KMS-11 (cell line): ENCODE results near the gene YDJC.

Experiments used
- H2AFZ ChIP-seq: fragments of 200-600 bp; sonication (generic); 2 replicates; pipeline ENCODE4 v1.6.1; 2016; ENCODE audit warnings: antibody characterized with exemption, mixed run types, low read depth
- H3K27ac ChIP-seq: fragments of 200-600 bp; sonication (generic); 2 replicates; pipeline ENCODE4 v1.6.1; 2016; ENCODE audit warnings: mild to moderate bottlenecking, mixed run types
- H3K27me3 ChIP-seq: fragments of 200-600 bp; sonication (generic); 2 replicates; pipeline ENCODE4 v1.6.1; 2017; ENCODE audit warnings: mild to moderate bottlenecking, low read depth, mixed run types, moderate library complexity; ENCODE audit not compliant: insufficient read depth
- H3K36me3 ChIP-seq: fragments of 200-600 bp; sonication (generic); 2 replicates; pipeline ENCODE4 v1.6.1; 2017; ENCODE audit warnings: mild to moderate bottlenecking, mixed run types; ENCODE audit not compliant: insufficient read depth
- H3K4me1 ChIP-seq: fragments of 200-600 bp; sonication (generic); 2 replicates; pipeline ENCODE4 v1.6.1; 2016; ENCODE audit warnings: mild to moderate bottlenecking, low read depth, mixed run types; ENCODE audit not compliant: poor library complexity, severe bottlenecking
- H3K4me2 ChIP-seq: fragments of 200-600 bp; sonication (generic); 2 replicates; pipeline ENCODE4 v1.7.0; 2016; ENCODE audit warnings: mild to moderate bottlenecking, mixed run types
- H3K4me3 ChIP-seq: fragments of 200-600 bp; sonication (generic); IDR thresholded peaks from 2 replicates; pipeline ENCODE4 v1.6.1; 2017; ENCODE audit warnings: low read depth, low read length, mixed read lengths; ENCODE audit not compliant: insufficient read depth
- H3K79me2 ChIP-seq: fragments of 200-600 bp; sonication (generic); 2 replicates; pipeline ENCODE4 v1.6.1; 2016; ENCODE audit warnings: low read depth, mixed run types; ENCODE audit not compliant: insufficient read depth
- H3K9ac ChIP-seq: fragments of 200-600 bp; sonication (generic); 2 replicates; pipeline ENCODE4 v1.6.1; 2016; ENCODE audit warnings: mild to moderate bottlenecking, mixed run types
- H4K20me1 ChIP-seq: fragments of 200-600 bp; sonication (generic); 2 replicates; pipeline ENCODE4 v1.6.1; 2016; ENCODE audit warnings: mild to moderate bottlenecking, mixed run types; ENCODE audit not compliant: insufficient read depth
- TF ChIP-seq, protein P1 (sequence below): fragments of 200-600 bp; sonication (generic); conservative IDR thresholded peaks from 2 replicates; pipeline ENCODE4 v1.6.1; 2017; ENCODE audit warnings: low read depth, mild to moderate bottlenecking, antibody characterized with exemption, low read length, moderate library complexity, mixed read lengths

The YDJC gene

DNA sequence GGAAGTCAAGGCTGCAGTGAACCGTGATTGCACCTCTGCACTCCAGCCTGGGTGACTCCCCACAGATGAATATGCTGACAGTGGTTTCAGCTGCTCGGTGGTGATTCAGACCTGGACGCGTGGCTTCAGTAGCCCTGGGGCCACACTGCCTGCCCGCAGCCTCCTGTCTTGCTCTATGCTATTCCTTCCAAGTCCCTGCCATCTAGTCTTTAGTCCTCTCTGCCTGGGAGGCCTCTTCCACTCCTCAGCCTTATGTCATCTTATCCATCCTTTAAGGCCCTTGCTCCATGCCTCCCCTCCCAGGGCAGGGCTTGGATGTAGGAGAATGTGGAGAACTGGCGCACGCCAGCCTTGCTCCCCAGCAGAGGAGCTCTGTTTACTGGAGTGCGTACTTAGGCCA, 23.0 kb downstream of the YDJC start:
- TF ChIP-seq, protein P1, sequence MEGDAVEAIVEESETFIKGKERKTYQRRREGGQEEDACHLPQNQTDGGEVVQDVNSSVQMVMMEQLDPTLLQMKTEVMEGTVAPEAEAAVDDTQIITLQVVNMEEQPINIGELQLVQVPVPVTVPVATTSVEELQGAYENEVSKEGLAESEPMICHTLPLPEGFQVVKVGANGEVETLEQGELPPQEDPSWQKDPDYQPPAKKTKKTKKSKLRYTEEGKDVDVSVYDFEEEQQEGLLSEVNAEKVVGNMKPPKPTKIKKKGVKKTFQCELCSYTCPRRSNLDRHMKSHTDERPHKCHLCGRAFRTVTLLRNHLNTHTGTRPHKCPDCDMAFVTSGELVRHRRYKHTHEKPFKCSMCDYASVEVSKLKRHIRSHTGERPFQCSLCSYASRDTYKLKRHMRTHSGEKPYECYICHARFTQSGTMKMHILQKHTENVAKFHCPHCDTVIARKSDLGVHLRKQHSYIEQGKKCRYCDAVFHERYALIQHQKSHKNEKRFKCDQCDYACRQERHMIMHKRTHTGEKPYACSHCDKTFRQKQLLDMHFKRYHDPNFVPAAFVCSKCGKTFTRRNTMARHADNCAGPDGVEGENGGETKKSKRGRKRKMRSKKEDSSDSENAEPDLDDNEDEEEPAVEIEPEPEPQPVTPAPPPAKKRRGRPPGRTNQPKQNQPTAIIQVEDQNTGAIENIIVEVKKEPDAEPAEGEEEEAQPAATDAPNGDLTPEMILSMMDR = no peak
- Histone ChIP-seq H2AFZ (no peak overlapping the region), H3K79me2 (peaks cover 78% of the 10 kb centered on the region), H3K4me1 (no peaks in the 10 kb centered on the region), H3K27ac (no peak overlapping the region), H3K4me2 (no peak overlapping the region), H4K20me1 (no peaks in the 10 kb centered on the region), H3K27me3 (no peaks in the 10 kb centered on the region), H3K4me3 (no peak overlapping the region), H3K9ac (no peak overlapping the region), H3K36me3 (no peaks in the 10 kb centered on the region)

DNA sequence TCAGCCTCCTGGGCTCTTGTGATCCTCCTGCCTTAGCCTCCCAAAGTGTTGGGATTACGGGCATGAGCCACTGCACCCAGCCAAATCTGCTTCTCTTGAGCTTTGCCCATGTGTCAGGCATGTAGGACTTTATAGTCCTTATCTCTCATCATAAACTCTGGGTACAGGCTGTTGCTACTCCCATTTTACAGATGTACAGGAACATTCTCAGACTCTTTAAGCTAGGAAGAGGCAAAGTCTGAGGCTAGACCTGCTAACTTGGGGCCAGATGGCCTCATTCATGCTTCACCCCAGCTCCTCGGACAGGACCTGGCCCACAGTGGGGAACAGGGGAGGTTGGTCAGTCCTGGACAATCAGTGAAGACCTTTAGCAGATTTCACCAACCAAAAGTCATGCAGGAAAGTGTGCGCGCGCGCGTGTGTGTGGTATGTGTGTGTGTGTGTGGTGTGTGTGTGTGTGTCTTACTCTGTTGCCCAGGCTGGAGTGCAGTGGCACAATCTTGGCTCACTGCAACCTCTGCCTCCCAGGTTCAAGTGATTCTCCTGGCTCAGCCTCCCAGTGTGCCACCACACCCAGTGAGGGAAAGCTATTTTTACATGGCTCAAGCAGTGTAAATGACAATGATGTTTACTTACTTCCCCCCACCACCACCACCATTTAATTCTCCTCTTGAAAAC, 23.8 kb downstream of the YDJC start:
- H3K36me3 ChIP-seq = no peaks in the 10 kb centered on the region
- no peak overlapping the region for H3K4me2 ChIP-seq
- H3K9ac ChIP-seq = no peak overlapping the region
- H4K20me1 ChIP-seq = no peaks in the 10 kb centered on the region
- H3K27me3 ChIP-seq = no peaks in the 10 kb centered on the region
- H3K27ac ChIP-seq = no peak overlapping the region
- peaks cover 85% of the 10 kb centered on the region for H3K79me2 ChIP-seq
- no peak overlapping the region for H2AFZ ChIP-seq
- no peaks in the 10 kb centered on the region for H3K4me1 ChIP-seq
- TF ChIP-seq, protein P1 = no peak
- H3K4me3 ChIP-seq = no peak overlapping the region

DNA sequence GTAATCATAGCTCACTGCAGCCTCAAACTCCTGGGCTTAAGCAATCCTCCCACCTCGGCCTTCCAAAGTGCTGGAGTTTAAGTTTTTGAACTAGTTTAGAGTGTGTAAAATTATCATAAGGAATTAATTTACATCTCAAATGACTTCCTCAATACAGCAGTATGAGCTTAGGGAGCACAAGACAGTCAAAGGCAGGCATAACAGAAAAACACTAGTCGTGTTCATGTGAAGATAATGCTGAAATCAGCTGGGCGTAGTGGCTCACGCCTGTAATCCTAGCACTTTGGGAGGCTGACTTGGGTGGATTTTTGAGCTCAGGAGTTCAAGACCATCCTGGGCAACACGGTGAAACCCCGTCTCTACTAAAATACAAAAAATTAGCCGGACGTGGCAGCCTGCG, 25.8 kb downstream of the YDJC start:
- H2AFZ ChIP-seq = no peak overlapping the region
- peaks cover 94% of the 10 kb centered on the region for H3K79me2 ChIP-seq
- H3K4me3 ChIP-seq = no peak overlapping the region
- no peak overlapping the region for H3K9ac ChIP-seq
- TF ChIP-seq, protein P1 = no peak
- no peak overlapping the region for H3K27ac ChIP-seq
- H3K4me2 ChIP-seq = no peak overlapping the region
- no peaks in the 10 kb centered on the region for H3K4me1 ChIP-seq
- H4K20me1 ChIP-seq = 0 out of 2 replicates have a peak, but pooled peaks cover 5% of the 10 kb centered on the region
- no peaks in the 10 kb centered on the region; the same call in 1 of the 2 replicates for H3K36me3 ChIP-seq
- no peaks in the 10 kb centered on the region for H3K27me3 ChIP-seq

DNA sequence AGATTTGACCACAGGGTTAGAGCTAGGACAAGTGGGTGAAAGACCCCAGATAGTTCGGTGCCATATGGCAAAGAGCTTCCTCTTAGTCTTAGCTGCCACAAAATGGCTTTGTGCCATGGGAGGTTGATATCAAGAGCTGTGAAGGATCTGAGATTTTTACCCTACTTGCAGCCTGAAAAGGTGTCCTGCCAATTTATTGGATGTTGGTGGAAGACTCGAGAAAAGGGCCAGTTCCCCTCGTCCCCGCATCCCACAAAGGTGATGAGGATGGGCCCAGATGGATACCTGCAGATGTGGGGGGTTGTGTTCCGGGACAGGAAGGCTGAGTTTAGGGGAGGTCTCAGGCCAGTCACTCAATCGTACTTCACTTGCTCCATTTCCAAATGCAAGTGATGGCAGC, 27.2 kb downstream of the YDJC start:
- TF ChIP-seq, protein P1 = no peak
- Histone ChIP-seq H3K79me2 (peaks cover 91% of the 10 kb centered on the region), H3K27me3 (no peaks in the 10 kb centered on the region), H4K20me1 (0 out of 2 replicates have a peak, but pooled peaks cover 6% of the 10 kb centered on the region), H3K9ac (no peak overlapping the region), H3K4me2 (no peak overlapping the region), H3K27ac (no peak overlapping the region), H3K4me1 (no peaks in the 10 kb centered on the region), H2AFZ (no peak overlapping the region), H3K4me3 (no peak overlapping the region), H3K36me3 (no peaks in the 10 kb centered on the region; the same call in 1 of the 2 replicates)
